Transverse colon (tissue), 4 donors: ENCODE measurements around the gene TRRAP. TPM values are rescaled to one million over a fixed set of nuclear protein-coding genes. Genes with fewer than 3 reads are reported as not detected.

Source experiments
- DNase-seq: peaks from one replicate; pipeline ENCODE4 v3.0.0-alpha.2; 2019
- H3K27ac ChIP-seq, 4 donors: fragments of 200-600 bp; sonication (generic); 2 replicates each; pipeline ENCODE4 v1.5.1; 2016 to 2018; ENCODE audit warnings: inconsistent platforms in 4 of 4
- H3K27me3 ChIP-seq: fragments of 200-600 bp; sonication (generic); 2 replicates; pipeline ENCODE4 v1.5.1; 2017; ENCODE audit warnings: inconsistent platforms
- H3K36me3 ChIP-seq, 4 donors: fragments of 200-600 bp; sonication (generic); 2 replicates each; pipeline ENCODE4 v1.5.1; 2017 to 2019; ENCODE audit warnings: inconsistent platforms in 4 of 4
- H3K4me1 ChIP-seq, 4 donors: fragments of 200-600 bp; sonication (generic); 2 replicates each; pipeline ENCODE4 v1.5.1; 2017 to 2020; ENCODE audit warnings: inconsistent platforms in 4 of 4
- H3K4me3 ChIP-seq, 4 donors: fragments of 200-600 bp; sonication (generic); 1 replicate in 1 of 4; 2 replicates in 3 of 4; pipeline versions ENCODE4 v1.5.1 to v1.6.1; 2017 to 2019; ENCODE audit warnings: inconsistent platforms in 4 of 4
- H3K9me3 ChIP-seq, 2 donors: fragments of 200-600 bp; sonication (generic); 2 replicates each; pipeline ENCODE4 v1.5.1; 2017 to 2019; ENCODE audit warnings: inconsistent platforms in 2 of 2
- EP300 ChIP-seq: sonication (generic); formaldehyde crosslinking; IDR thresholded peaks from one replicate; pipeline ENCODE4 v1.6.1; 2017; ENCODE audit warnings: antibody characterized with exemption, low read depth
- POLR2A ChIP-seq: fragments of 450-650 bp; IDR thresholded peaks from one replicate; pipeline ENCODE4 v1.6.1; 2016; ENCODE audit warnings: antibody characterized with exemption, mild to moderate bottlenecking, moderate library complexity
- POLR2AphosphoS5 ChIP-seq, 3 donors: sonication (generic); formaldehyde crosslinking; IDR thresholded peaks; one replicate each; pipeline ENCODE4 v1.6.1; 2016; ENCODE audit warnings: antibody characterized with exemption in 3 of 3
- WGBS, 2 donors: methylation state at CpG; one replicate each; pipeline ENCODE4 v1.1.5; 2018; ENCODE audit warnings: low coverage in 1 of 2; 5-methylcytosine and 5-hydroxymethylcytosine counted together
- in situ Hi-C, 4 donors: fragments of 200-750 bp; cut with MboI; loops; one replicate each; pipeline versions ENCODE4 v1.15.0 to v1.15.1; 2017; ENCODE audit warnings: low sequenced_read_pairs in 3 of 4, low pct_ligation_motif_present in 1 of 4, low pct_unique_long_range_greater_than_20kb in 1 of 4
- intact Hi-C: fragments of 100-400 bp; cut with DNase I; formaldehyde crosslinking; loops from one replicate; pipeline ENCODE4 v1.15.1; 2023; ENCODE audit warnings: low total_unique reads
- total RNA-seq, 4 donors: library from RNA; depleted of rRNA; stranded (reverse); fragments of >200 nt; gene quantifications; one replicate each; pipeline ENCODE4 v1.1.0, GENCODE V29; 2016
- TF ChIP-seq, protein P1 (sequence below), 5 experiments: fragments of 200-600 bp in 3 of 5; fragments of 450-650 bp in 2 of 5; sonication (generic) in 3 of 5; IDR thresholded peaks; 1 replicate in 2 of 5; 2 replicates in 3 of 5; pipeline ENCODE4 v1.5.1; 2016 to 2017; ENCODE audit warnings: antibody characterized with exemption in 5 of 5, inconsistent platforms in 3 of 5, mild to moderate bottlenecking in 2 of 5, moderate library complexity in 1 of 5

The TRRAP gene
- total RNA-seq, 4 donors from 2014 or later: 27.3 to 73.3 (median 38.0) TPM

DNA sequence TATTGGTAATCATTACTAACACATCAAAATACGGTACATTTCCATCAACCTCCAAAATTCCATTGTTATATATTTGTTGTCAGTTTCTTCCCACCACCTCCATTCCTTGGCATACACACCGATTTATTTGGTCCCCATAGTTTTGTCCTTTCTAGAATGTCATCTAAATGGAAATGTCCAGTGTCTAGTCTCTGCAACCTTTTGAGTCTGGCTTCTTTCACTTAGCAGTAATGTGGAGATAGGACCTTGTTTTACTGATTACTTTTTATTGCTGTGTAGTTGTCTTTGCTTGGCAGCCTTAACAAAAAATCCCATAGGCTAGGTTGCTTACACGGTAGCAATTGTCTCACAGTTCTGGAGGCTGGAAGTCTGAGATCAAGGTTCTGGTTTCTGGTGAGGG is 22.5 kb downstream of the TRRAP start:
- no peaks in the 10 kb centered on the region for H3K9me3 ChIP-seq
- peaks cover 0 to 80% (median 37%) of the 10 kb centered on the region in 4 donors for H3K36me3 ChIP-seq
- no peak for DNase-seq
- no peaks in the 10 kb centered on the region for H3K4me1 ChIP-seq
- TF ChIP-seq POLR2AphosphoS5 (IDR thresholded peaks at IDR 0.05): no peak
- TF ChIP-seq POLR2A: no peak
- TF ChIP-seq EP300: no peak
- TF ChIP-seq, protein P1, sequence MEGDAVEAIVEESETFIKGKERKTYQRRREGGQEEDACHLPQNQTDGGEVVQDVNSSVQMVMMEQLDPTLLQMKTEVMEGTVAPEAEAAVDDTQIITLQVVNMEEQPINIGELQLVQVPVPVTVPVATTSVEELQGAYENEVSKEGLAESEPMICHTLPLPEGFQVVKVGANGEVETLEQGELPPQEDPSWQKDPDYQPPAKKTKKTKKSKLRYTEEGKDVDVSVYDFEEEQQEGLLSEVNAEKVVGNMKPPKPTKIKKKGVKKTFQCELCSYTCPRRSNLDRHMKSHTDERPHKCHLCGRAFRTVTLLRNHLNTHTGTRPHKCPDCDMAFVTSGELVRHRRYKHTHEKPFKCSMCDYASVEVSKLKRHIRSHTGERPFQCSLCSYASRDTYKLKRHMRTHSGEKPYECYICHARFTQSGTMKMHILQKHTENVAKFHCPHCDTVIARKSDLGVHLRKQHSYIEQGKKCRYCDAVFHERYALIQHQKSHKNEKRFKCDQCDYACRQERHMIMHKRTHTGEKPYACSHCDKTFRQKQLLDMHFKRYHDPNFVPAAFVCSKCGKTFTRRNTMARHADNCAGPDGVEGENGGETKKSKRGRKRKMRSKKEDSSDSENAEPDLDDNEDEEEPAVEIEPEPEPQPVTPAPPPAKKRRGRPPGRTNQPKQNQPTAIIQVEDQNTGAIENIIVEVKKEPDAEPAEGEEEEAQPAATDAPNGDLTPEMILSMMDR (IDR thresholded peaks at IDR 0.05): no peak
- H3K4me3 ChIP-seq: no peak overlapping the region
- intact Hi-C loops: no loop called here
- H3K27me3 ChIP-seq: no peaks in the 10 kb centered on the region
- WGBS, 2 donors: 94 to 98% methylated on average over 2 to 3 of the region's 3 CpGs
- H3K27ac ChIP-seq: no peak overlapping the region
- in situ Hi-C loops: no loop called here

- no peak for DNase-seq
- intact Hi-C loops: no loop called here
- in situ Hi-C loops: no loop called here
- Histone ChIP-seq H3K4me1 (no peaks in the 10 kb centered on the region), H3K27ac (no peak overlapping the region), H3K36me3 (peaks cover 0 to 84% (median 36%) of the 10 kb centered on the region in 4 donors), H3K9me3 (no peaks in the 10 kb centered on the region), H3K4me3 (no peak overlapping the region), H3K27me3 (no peaks in the 10 kb centered on the region)
- no peak for TF ChIP-seq POLR2AphosphoS5 (IDR thresholded peaks at IDR 0.05)
- TF ChIP-seq, protein P1 (IDR thresholded peaks at IDR 0.05): no peak
- no peak for TF ChIP-seq EP300
- no peak for TF ChIP-seq POLR2A
- 94 to 100% methylated on average over 3 of the region's 3 CpGs for WGBS, 2 donors
Observed at GRCh38 chr7:98902523-98902922, 24.2 kb downstream of the TRRAP start.

DNA sequence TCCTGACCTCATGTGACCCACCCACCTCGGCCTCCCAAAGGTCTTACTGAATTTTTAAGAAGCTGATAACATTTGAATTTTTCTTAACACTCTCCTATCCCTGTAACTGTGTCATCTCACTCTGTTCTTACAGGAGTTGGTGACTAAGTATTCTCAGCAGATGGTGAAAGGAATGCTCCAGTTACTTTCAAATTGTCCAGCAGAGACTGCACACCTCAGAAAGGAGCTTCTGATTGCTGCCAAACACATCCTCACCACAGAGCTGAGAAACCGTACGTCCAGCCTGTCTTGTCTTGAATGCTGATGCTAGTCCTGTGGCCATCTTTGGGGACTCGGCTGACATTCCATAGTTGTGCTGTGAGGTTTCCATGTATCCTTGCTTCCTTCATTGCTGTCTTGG is 24.9 kb downstream of the TRRAP start:
- H3K36me3 ChIP-seq: peaks cover 0 to 81% (median 37%) of the 10 kb centered on the region in 4 donors
- no peak overlapping the region for H3K27ac ChIP-seq
- H3K9me3 ChIP-seq: no peaks in the 10 kb centered on the region
- H3K4me1 ChIP-seq: no peaks in the 10 kb centered on the region
- H3K27me3 ChIP-seq: no peaks in the 10 kb centered on the region
- in situ Hi-C loops (no loop called here), intact Hi-C loops (no loop called here)
- H3K4me3 ChIP-seq: no peak overlapping the region
- TF ChIP-seq, protein P1 (IDR thresholded peaks at IDR 0.05): no peak
- TF ChIP-seq EP300 (no peak), POLR2A (no peak), POLR2AphosphoS5 (IDR thresholded peaks at IDR 0.05) (no peak)
- DNase-seq: no peak
- 93 to 100% methylated on average over 3 to 4 of the region's 4 CpGs for WGBS, 2 donors

- 93% methylated on average over 5 of the region's 5 CpGs; no CpG with 5 or more reads in 1 of the 2 donors for WGBS, 2 donors
- in situ Hi-C loops: no loop called here
Observed at GRCh38 chr7:98907570-98907969, 29.2 kb downstream of the TRRAP start.

More at GRCh38 chr7:98907570-98907969, 29.2 kb downstream of the TRRAP start:
- Histone ChIP-seq H3K9me3 (no peaks in the 10 kb centered on the region), H3K27ac (no peak overlapping the region), H3K4me3 (no peak overlapping the region), H3K27me3 (no peaks in the 10 kb centered on the region), H3K4me1 (no peaks in the 10 kb centered on the region), H3K36me3 (peaks cover 0 to 91% (median 42%) of the 10 kb centered on the region in 4 donors)
- intact Hi-C loops: no loop called here
- TF ChIP-seq POLR2AphosphoS5 (IDR thresholded peaks at IDR 0.05) (no peak), POLR2A (no peak), EP300 (no peak)
- TF ChIP-seq, protein P1 (IDR thresholded peaks at IDR 0.05): no peak
- no peak for DNase-seq
